ENCODE data around the gene CBX2. TPM values are rescaled to one million over a fixed set of nuclear protein-coding genes. Genes with fewer than 3 reads are reported as not detected.

The CBX2 gene
- total RNA-seq, 1 donor from 2014 or later, result 53.5 TPM

DNA sequence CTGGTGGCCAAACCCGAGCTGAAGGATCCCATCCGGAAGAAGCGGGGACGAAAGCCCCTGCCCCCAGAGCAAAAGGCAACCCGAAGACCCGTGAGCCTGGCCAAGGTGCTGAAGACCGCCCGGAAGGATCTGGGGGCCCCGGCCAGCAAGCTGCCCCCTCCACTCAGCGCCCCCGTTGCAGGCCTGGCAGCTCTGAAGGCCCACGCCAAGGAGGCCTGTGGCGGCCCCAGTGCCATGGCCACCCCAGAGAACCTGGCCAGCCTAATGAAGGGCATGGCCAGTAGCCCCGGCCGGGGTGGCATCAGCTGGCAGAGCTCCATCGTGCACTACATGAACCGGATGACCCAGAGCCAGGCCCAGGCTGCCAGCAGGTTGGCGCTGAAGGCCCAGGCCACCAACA is 5.9 kb downstream of the CBX2 start:
- Mint-ChIP-seq H3K36me3 (peaks cover 33% of the 10 kb centered on the region), H3K9me3 (no peaks in the 10 kb centered on the region), H3K4me3 (no peak overlapping the region), H3K4me1 (peaks cover 49% of the 10 kb centered on the region), H3K27me3 (ENCODE audit: insufficient read depth, low read depth) (peaks cover 22% of the 10 kb centered on the region), H3K27ac (no peak overlapping the region)
- peaks cover 20% of the 10 kb centered on the region for H3K27me3 ChIP-seq
- H3K36me3 ChIP-seq, result no peaks in the 10 kb centered on the region
- no peak overlapping the region for H3K9ac ChIP-seq
- H3K4me3 ChIP-seq, result no peak overlapping the region
- TF ChIP-seq EZH2phosphoT487 (IDR thresholded peaks at IDR 0.05), result no peak
- TF ChIP-seq, protein P1, sequence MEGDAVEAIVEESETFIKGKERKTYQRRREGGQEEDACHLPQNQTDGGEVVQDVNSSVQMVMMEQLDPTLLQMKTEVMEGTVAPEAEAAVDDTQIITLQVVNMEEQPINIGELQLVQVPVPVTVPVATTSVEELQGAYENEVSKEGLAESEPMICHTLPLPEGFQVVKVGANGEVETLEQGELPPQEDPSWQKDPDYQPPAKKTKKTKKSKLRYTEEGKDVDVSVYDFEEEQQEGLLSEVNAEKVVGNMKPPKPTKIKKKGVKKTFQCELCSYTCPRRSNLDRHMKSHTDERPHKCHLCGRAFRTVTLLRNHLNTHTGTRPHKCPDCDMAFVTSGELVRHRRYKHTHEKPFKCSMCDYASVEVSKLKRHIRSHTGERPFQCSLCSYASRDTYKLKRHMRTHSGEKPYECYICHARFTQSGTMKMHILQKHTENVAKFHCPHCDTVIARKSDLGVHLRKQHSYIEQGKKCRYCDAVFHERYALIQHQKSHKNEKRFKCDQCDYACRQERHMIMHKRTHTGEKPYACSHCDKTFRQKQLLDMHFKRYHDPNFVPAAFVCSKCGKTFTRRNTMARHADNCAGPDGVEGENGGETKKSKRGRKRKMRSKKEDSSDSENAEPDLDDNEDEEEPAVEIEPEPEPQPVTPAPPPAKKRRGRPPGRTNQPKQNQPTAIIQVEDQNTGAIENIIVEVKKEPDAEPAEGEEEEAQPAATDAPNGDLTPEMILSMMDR (IDR thresholded peaks at IDR 0.05), result no peak
- TF ChIP-seq EZH2 (IDR thresholded peaks at IDR 0.05), result no peak
- H3F3A ChIP-seq (ENCODE audit: low read depth), result peaks cover 32% of the 10 kb centered on the region
- no peak overlapping the region for H2AFZ ChIP-seq (replicated peaks)
- H3K4me1 ChIP-seq, result peaks cover 26% of the 10 kb centered on the region
- no peak overlapping the region for H3K4me2 ChIP-seq
- H3K27ac ChIP-seq, result no peak overlapping the region
- H3K79me2 ChIP-seq (ENCODE audit: low read depth), result peaks cover 35% of the 10 kb centered on the region
- H4K20me1 ChIP-seq (ENCODE audit: low read depth), result peaks cover 100% of the 10 kb centered on the region
- H3K9me3 ChIP-seq (ENCODE audit: low read depth), result no peaks in the 10 kb centered on the region
- no peak for DNase-seq (ENCODE audit: low spot score)

DNA sequence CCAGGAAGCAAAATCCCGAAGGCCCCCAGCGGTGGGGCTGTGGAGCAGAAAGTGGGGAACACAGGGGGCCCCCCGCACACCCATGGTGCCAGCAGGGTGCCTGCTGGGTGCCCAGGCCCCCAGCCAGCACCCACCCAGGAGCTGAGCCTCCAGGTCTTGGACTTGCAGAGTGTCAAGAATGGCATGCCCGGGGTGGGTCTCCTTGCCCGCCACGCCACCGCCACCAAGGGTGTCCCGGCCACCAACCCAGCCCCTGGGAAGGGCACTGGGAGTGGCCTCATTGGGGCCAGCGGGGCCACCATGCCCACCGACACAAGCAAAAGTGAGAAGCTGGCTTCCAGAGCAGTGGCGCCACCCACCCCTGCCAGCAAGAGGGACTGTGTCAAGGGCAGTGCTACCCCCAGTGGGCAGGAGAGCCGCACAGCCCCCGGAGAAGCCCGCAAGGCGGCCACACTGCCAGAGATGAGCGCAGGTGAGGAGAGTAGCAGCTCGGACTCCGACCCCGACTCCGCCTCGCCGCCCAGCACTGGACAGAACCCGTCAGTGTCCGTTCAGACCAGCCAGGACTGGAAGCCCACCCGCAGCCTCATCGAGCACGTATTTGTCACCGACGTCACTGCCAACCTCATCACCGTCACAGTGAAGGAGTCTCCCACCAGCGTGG is 6.5 kb downstream of the CBX2 start:
- Histone ChIP-seq H3K9me3 (ENCODE audit: low read depth) (no peaks in the 10 kb centered on the region), H3K4me3 (no peak overlapping the region), H3K27ac (no peak overlapping the region), H3K27me3 (peaks cover 26% of the 10 kb centered on the region), H2AFZ (replicated peaks) (no peak overlapping the region), H3F3A (ENCODE audit: low read depth) (peaks cover 38% of the 10 kb centered on the region), H3K4me1 (peaks cover 27% of the 10 kb centered on the region), H3K79me2 (ENCODE audit: low read depth) (peaks cover 29% of the 10 kb centered on the region), H4K20me1 (ENCODE audit: low read depth) (peaks cover 98% of the 10 kb centered on the region), H3K36me3 (no peaks in the 10 kb centered on the region), H3K9ac (no peak overlapping the region), H3K4me2 (no peak overlapping the region)
- Mint-ChIP-seq H3K27me3 (ENCODE audit: insufficient read depth, low read depth) (peaks cover 28% of the 10 kb centered on the region), H3K9me3 (no peaks in the 10 kb centered on the region), H3K4me3 (no peak overlapping the region), H3K36me3 (peaks cover 33% of the 10 kb centered on the region), H3K27ac (no peak overlapping the region), H3K4me1 (peaks cover 51% of the 10 kb centered on the region)
- no peak for DNase-seq (ENCODE audit: low spot score)
- TF ChIP-seq EZH2 (IDR thresholded peaks at IDR 0.05) (no peak), EZH2phosphoT487 (IDR thresholded peaks at IDR 0.05) (no peak)
- TF ChIP-seq, protein P1 (IDR thresholded peaks at IDR 0.05), result no peak

DNA sequence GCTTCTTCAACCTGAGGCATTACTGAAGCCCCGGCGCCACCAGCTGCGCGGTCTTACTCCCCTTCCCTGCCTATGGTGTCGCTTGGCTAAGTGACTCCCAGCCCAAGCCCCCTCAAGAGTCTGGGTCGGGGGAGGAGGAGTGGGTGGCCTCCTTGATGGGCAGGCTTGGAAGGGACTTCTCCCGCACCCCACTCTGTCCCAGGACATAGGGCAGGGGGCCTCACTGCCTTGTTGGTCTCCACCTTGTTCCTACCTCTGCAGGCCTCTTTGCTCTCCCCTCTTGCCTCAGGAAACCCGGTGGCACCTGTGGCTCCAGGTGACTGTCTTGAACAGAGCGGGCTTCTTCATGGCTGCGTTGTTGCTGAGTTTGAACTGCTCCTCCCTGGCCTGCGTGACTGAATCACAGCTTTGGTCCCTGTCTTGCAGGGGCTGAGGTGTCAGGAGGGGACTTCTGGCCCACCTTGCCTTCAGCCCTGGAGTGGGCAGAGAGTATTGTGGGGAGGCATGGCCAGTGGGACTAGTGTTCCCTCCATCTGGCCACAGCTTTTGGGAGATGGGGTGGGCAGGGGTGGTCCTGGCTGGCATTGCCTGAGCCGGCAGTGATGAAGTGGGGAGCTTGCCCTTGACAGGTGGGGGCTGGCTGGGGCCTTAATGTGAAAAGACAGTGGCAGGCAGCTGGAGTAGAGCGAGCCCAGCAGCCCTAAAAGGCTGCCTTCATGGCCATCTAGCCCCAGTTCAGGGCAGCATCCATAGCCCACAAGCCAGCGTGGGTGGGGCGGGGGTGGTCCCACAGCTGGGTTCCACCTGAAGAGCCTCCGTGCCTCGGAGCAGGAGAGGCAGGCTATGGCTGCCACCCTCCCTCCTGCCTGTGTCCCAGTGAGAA is 7.3 kb downstream of the CBX2 start:
- DNase-seq (ENCODE audit: low spot score), result no peak
- Histone ChIP-seq H3K27me3 (peaks cover 33% of the 10 kb centered on the region), H3K79me2 (ENCODE audit: low read depth) (peaks cover 22% of the 10 kb centered on the region), H3K9me3 (ENCODE audit: low read depth) (no peaks in the 10 kb centered on the region), H3K4me3 (no peak overlapping the region), H3K36me3 (no peaks in the 10 kb centered on the region), H3K27ac (peak overlapping the region; percentile 3), H3K4me2 (no peak overlapping the region), H3K9ac (no peak overlapping the region), H2AFZ (replicated peaks) (no peak overlapping the region), H3F3A (ENCODE audit: low read depth) (peaks cover 45% of the 10 kb centered on the region), H4K20me1 (ENCODE audit: low read depth) (peaks cover 93% of the 10 kb centered on the region), H3K4me1 (peaks cover 22% of the 10 kb centered on the region)
- TF ChIP-seq, protein P1 (IDR thresholded peaks at IDR 0.05), result no peak
- TF ChIP-seq EZH2phosphoT487 (IDR thresholded peaks at IDR 0.05), result no peak
- TF ChIP-seq EZH2 (IDR thresholded peaks at IDR 0.05), result no peak
- H3K4me3 Mint-ChIP-seq, result no peak overlapping the region
- H3K4me1 Mint-ChIP-seq, result peaks cover 44% of the 10 kb centered on the region
- H3K36me3 Mint-ChIP-seq, result peaks cover 26% of the 10 kb centered on the region
- peaks cover 28% of the 10 kb centered on the region for H3K27me3 Mint-ChIP-seq (ENCODE audit: insufficient read depth, low read depth)
- peak overlapping the region; percentile 72 for H3K27ac Mint-ChIP-seq
- no peaks in the 10 kb centered on the region for H3K9me3 Mint-ChIP-seq
